Brain microvascular endothelial cell (primary cell): ENCODE measurements around the gene GTF2H4.

Experiments
- DNase-seq: peaks from one replicate; pipeline ENCODE4 v3.0.0-alpha.2; 2020
- H3K27ac ChIP-seq: fragments of 250-450 bp; sonication (Bioruptor Pico); 2 replicates; pipeline ENCODE4 v1.5.1; 2020; ENCODE audit warnings: mild to moderate bottlenecking, moderate library complexity
- H3K27me3 ChIP-seq: fragments of 250-450 bp; sonication (Bioruptor Pico); replicated peaks from 2 replicates; pipeline ENCODE4 v1.5.1; 2020; ENCODE audit warnings: mild to moderate bottlenecking
- H3K36me3 ChIP-seq: fragments of 250-450 bp; sonication (Bioruptor Pico); replicated peaks from 2 replicates; pipeline ENCODE4 v1.5.1; 2020; ENCODE audit warnings: mild to moderate bottlenecking
- H3K4me3 ChIP-seq: 2 replicates; pipeline ENCODE4 v1.5.1; 2011; ENCODE audit warnings: low read depth, mild to moderate bottlenecking, control low read depth, low read length, moderate library complexity
- in situ Hi-C: cut with HindIII; loops from 2 replicates; pipeline ENCODE4 v1.10.0; 2017; ENCODE audit warnings: low sequenced_read_pairs, low pct_ligation_motif_present
- TF ChIP-seq, protein P1 (sequence below): IDR thresholded peaks from 2 replicates; pipeline ENCODE4 v1.5.1; 2011; ENCODE audit warnings: low read depth, mild to moderate bottlenecking, moderate library complexity, low read length, control low read depth, inconsistent platforms; ENCODE audit errors: missing control alignments

Gene GTF2H4

DNA sequence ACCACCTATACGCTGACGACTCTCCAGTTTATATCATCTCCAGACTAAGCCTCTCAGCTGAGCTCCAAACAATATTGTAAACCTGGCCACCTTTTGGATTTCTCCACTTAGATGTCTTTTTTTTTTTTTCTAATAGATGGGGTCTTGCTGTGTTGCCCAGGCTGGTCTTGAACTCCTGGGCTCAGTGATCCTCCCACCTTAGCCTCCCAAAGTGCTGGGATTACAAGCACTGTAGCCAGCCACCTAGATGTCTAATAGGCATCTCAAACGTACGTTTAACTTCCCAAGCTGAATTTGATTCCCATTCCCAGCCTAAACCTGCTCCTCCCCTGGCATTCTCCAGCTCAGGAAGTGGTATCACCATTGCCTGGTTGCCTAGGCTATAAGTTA lies 18.5 kb upstream of the GTF2H4 start:
- Histone ChIP-seq H3K36me3 (no peaks in the 10 kb centered on the region), H3K27me3 (no peaks in the 10 kb centered on the region), H3K27ac (no peak overlapping the region), H3K4me3 (no peak overlapping the region)
- TF ChIP-seq, protein P1, sequence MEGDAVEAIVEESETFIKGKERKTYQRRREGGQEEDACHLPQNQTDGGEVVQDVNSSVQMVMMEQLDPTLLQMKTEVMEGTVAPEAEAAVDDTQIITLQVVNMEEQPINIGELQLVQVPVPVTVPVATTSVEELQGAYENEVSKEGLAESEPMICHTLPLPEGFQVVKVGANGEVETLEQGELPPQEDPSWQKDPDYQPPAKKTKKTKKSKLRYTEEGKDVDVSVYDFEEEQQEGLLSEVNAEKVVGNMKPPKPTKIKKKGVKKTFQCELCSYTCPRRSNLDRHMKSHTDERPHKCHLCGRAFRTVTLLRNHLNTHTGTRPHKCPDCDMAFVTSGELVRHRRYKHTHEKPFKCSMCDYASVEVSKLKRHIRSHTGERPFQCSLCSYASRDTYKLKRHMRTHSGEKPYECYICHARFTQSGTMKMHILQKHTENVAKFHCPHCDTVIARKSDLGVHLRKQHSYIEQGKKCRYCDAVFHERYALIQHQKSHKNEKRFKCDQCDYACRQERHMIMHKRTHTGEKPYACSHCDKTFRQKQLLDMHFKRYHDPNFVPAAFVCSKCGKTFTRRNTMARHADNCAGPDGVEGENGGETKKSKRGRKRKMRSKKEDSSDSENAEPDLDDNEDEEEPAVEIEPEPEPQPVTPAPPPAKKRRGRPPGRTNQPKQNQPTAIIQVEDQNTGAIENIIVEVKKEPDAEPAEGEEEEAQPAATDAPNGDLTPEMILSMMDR, result no peak
- in situ Hi-C loops, result no loop called here
- no peak for DNase-seq

- Histone ChIP-seq H3K36me3 (peaks cover 2% of the 10 kb centered on the region), H3K4me3 (no peak overlapping the region), H3K27me3 (no peaks in the 10 kb centered on the region), H3K27ac (no peak overlapping the region)
- DNase-seq, result no peak
- in situ Hi-C loops, result no loop called here
- TF ChIP-seq, protein P1, result no peak
Observed at GRCh38 chr6:30889921-30890645, 17.9 kb upstream of the GTF2H4 start.

GRCh38 chr6:30890646-30891449 lies 17.2 kb upstream of the GTF2H4 start:
- no peak for DNase-seq
- in situ Hi-C loops, result no loop called here
- H3K4me3 ChIP-seq, result no peak overlapping the region
- peaks cover 2% of the 10 kb centered on the region for H3K36me3 ChIP-seq
- H3K27ac ChIP-seq, result no peak overlapping the region
- TF ChIP-seq, protein P1, result no peak
- no peaks in the 10 kb centered on the region for H3K27me3 ChIP-seq

DNA sequence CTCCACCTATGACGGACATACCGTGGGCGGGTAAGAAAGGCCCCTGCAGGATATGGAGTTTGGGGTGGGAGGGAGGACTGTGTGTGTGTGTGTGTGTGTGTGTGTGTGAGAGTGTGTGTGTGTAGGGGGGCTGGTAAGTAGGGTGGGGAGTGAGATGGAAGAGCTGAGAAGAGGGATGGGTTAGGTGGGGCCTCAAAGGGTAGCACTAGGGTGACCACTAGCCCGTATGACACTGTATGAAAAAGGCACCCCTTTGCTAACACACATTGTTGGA lies 16.6 kb upstream of the GTF2H4 start:
- H3K36me3 ChIP-seq, result peaks cover 2% of the 10 kb centered on the region
- no peak for DNase-seq
- in situ Hi-C loops, result no loop called here
- no peaks in the 10 kb centered on the region for H3K27me3 ChIP-seq
- H3K27ac ChIP-seq, result no peak overlapping the region
- H3K4me3 ChIP-seq, result no peak overlapping the region
- TF ChIP-seq, protein P1, result no peak

DNA sequence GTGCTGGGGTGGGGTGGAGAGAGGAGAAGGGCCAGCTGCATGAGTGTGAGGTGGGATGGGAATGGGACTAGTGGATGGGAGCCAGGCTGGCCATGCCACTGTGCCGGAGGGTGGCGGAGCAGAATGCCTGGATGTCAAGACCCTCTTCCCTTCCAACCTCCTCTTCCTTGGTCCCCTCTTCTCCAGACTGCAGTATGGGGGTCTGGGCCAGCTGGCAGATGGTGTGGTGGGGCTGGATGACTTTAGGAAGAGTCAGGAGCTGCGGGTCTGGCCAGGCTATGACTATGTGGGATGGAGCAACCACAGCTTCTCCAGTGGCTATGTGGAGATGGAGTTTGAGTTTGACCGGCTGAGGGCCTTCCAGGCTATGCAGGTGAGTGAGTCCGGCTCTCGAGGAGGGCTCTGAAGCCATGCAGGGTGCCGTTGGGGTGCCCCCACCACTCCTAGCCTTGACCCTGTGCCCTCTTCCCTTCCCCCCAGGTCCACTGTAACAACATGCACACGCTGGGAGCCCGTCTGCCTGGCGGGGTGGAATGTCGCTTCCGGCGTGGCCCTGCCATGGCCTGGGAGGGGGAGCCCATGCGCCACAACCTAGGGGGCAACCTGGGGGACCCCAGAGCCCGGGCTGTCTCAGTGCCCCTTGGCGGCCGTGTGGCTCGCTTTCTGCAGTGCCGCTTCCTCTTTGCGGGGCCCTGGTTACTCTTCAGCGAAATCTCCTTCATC lies 16.0 kb upstream of the GTF2H4 start:
- no peak overlapping the region for H3K27ac ChIP-seq
- TF ChIP-seq, protein P1, result no peak
- H3K36me3 ChIP-seq, result peaks cover 5% of the 10 kb centered on the region
- DNase-seq, result no peak
- no peaks in the 10 kb centered on the region for H3K27me3 ChIP-seq
- in situ Hi-C loops, result no loop called here
- no peak overlapping the region for H3K4me3 ChIP-seq
